ENCODE measurements around the gene PKN1.

- TF ChIP-seq, protein P1, sequence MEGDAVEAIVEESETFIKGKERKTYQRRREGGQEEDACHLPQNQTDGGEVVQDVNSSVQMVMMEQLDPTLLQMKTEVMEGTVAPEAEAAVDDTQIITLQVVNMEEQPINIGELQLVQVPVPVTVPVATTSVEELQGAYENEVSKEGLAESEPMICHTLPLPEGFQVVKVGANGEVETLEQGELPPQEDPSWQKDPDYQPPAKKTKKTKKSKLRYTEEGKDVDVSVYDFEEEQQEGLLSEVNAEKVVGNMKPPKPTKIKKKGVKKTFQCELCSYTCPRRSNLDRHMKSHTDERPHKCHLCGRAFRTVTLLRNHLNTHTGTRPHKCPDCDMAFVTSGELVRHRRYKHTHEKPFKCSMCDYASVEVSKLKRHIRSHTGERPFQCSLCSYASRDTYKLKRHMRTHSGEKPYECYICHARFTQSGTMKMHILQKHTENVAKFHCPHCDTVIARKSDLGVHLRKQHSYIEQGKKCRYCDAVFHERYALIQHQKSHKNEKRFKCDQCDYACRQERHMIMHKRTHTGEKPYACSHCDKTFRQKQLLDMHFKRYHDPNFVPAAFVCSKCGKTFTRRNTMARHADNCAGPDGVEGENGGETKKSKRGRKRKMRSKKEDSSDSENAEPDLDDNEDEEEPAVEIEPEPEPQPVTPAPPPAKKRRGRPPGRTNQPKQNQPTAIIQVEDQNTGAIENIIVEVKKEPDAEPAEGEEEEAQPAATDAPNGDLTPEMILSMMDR (conservative IDR thresholded peaks at IDR 0.05; ENCODE audit: low read depth in 2 of 2): no peak
- no peak for TF ChIP-seq EZH2phosphoT487 (IDR thresholded peaks at IDR 0.05; ENCODE audit: unreplicated experiment)
Observed at GRCh38 chr19:14511229-14511593, 78.1 kb downstream of the PKN1 start.
